Peyer's patch (tissue), 4 donors: ENCODE results near the gene NPM3. TPM values are rescaled to one million over a fixed set of nuclear protein-coding genes. Genes with fewer than 3 reads are reported as not detected.

ENCODE experiments used
- DNase-seq, 3 donors: peaks; one replicate each; pipeline ENCODE4 v3.0.0-alpha.2; 2017 to 2019
- H3K27ac ChIP-seq, 4 donors: fragments of 200-600 bp; sonication (generic); one replicate each; pipeline ENCODE4 v1.5.1; 2016 to 2019
- H3K27me3 ChIP-seq, 2 donors: fragments of 200-600 bp; sonication (generic); one replicate each; pipeline ENCODE4 v1.5.1; 2019
- H3K36me3 ChIP-seq, 3 donors: fragments of 200-600 bp; sonication (generic); one replicate each; pipeline ENCODE4 v1.5.1; 2016 to 2019
- H3K4me1 ChIP-seq, 4 donors: fragments of 200-600 bp; sonication (generic); one replicate each; pipeline ENCODE4 v1.5.1; 2016 to 2019
- H3K4me3 ChIP-seq, 4 donors: fragments of 200-600 bp; sonication (generic); 1 replicate in 3 of 4; 2 replicates in 1 of 4; pipeline ENCODE4 v1.5.1; 2016 to 2019; ENCODE audit warnings: mild to moderate bottlenecking in 1 of 4
- H3K9me3 ChIP-seq, 4 donors: fragments of 200-600 bp; sonication (generic); one replicate each; pipeline ENCODE4 v1.5.1; 2016 to 2019; ENCODE audit warnings: mild to moderate bottlenecking in 1 of 4
- CTCF ChIP-seq, 6 experiments: fragments of 450-650 bp in 4 of 6; fragments of 200-600 bp in 2 of 6; sonication (generic) in 1 of 6; IDR thresholded peaks; one replicate each; pipeline ENCODE4 v1.5.1; 2017 to 2019; ENCODE audit warnings: antibody characterized with exemption in 6 of 6, mild to moderate bottlenecking in 3 of 6, moderate library complexity in 1 of 6
- POLR2A ChIP-seq, 2 donors: fragments of 450-650 bp; IDR thresholded peaks; one replicate each; pipeline ENCODE4 v1.5.1; 2017; ENCODE audit warnings: antibody characterized with exemption in 2 of 2, mild to moderate bottlenecking in 2 of 2, moderate library complexity in 2 of 2
- total RNA-seq, 4 donors: library from RNA; depleted of rRNA; stranded (reverse); fragments of >200 nt; gene quantifications; one replicate each; pipeline ENCODE4 v1.1.0, GENCODE V29; 2016

The NPM3 gene
- total RNA-seq, 4 donors from 2014 or later = 7.7 to 25.6 (median 11.2) TPM

- peaks cover 0 to 4% of the 10 kb centered on the region in 2 donors for H3K27me3 ChIP-seq
- no peaks in the 10 kb centered on the region for H3K9me3 ChIP-seq
- peaks cover 3 to 38% (median 16%) of the 10 kb centered on the region in 4 donors for H3K4me1 ChIP-seq
- H3K36me3 ChIP-seq = peaks cover 0 to 22% (median 0%) of the 10 kb centered on the region in 3 donors
- no peak overlapping the region for H3K27ac ChIP-seq
- peak in 1 of 3 donors; percentile 42 for DNase-seq
- no peak for TF ChIP-seq POLR2A (IDR thresholded peaks at IDR 0.05)
- no peak for TF ChIP-seq CTCF (IDR thresholded peaks at IDR 0.05)
- peak overlapping the region; percentile 51 to 60 (median 58) for H3K4me3 ChIP-seq
These were observed 1.0 kb downstream of the NPM3 start for GRCh38 chr10:101781984-101782810.

GRCh38 chr10:101781655-101781983, 1.6 kb downstream of the NPM3 start:
- H3K4me3 ChIP-seq = no peak overlapping the region
- H3K27ac ChIP-seq = no peak overlapping the region
- peaks cover 0 to 10% of the 10 kb centered on the region in 2 donors for H3K27me3 ChIP-seq
- H3K9me3 ChIP-seq = no peaks in the 10 kb centered on the region
- H3K4me1 ChIP-seq = peaks cover 3 to 38% (median 16%) of the 10 kb centered on the region in 4 donors
- peak in 1 of 3 donors; percentile 43 for DNase-seq
- H3K36me3 ChIP-seq = peaks cover 0 to 16% (median 0%) of the 10 kb centered on the region in 3 donors
- TF ChIP-seq POLR2A (IDR thresholded peaks at IDR 0.05) = no peak
- TF ChIP-seq CTCF (IDR thresholded peaks at IDR 0.05) = no peak

DNA sequence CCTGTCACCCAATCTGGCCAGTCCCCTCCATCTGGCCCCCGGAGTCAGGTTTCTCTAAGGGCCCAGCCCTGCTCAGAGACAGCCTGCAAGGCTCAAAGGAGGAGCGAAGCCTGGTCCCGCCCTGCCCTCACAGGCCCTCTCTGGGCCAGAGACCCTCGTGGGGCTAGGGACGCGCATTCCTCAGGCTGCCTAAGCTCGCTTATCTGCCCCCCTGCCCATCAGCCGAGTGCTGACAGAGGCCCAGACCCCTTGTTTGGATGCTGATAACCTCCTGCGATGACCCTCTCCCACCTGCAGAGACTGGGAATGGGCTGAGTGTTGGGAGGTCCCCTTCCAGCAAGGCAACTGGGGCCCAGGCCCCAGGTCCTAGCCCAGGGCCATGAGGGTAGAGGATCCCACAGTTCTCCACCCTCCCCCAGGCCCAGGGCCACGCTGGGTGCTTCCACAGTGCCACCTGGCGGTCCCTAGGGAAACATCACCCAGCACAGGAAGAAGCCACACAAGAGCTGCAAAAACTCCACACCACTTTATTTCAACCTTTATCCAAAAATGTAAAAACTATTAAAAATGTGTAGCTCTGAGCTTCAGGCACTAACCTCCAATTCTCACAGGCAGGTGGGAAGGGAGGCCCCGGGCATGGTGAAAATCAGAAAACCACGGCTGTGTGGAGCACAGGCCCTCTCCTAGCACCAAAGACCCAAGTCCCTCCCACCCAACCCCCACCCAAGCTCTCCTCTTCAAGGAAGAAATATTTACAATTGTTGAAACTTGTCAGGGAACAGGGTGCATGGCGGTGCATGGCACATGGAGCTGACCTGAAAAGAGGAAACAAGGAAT, 2.2 kb downstream of the NPM3 start:
- H3K9me3 ChIP-seq = no peaks in the 10 kb centered on the region
- no peak overlapping the region for H3K4me3 ChIP-seq
- no peak overlapping the region for H3K27ac ChIP-seq
- H3K4me1 ChIP-seq = peaks cover 3 to 44% (median 19%) of the 10 kb centered on the region in 4 donors
- TF ChIP-seq CTCF (IDR thresholded peaks at IDR 0.05) = peak; percentile 63 to 94 (median 86)
- no peak for TF ChIP-seq POLR2A (IDR thresholded peaks at IDR 0.05)
- H3K27me3 ChIP-seq = peaks cover 0 to 16% of the 10 kb centered on the region in 2 donors
- H3K36me3 ChIP-seq = peaks cover 0 to 10% (median 0%) of the 10 kb centered on the region in 3 donors
- DNase-seq = peak; percentile 38 to 80 (median 78)

DNA sequence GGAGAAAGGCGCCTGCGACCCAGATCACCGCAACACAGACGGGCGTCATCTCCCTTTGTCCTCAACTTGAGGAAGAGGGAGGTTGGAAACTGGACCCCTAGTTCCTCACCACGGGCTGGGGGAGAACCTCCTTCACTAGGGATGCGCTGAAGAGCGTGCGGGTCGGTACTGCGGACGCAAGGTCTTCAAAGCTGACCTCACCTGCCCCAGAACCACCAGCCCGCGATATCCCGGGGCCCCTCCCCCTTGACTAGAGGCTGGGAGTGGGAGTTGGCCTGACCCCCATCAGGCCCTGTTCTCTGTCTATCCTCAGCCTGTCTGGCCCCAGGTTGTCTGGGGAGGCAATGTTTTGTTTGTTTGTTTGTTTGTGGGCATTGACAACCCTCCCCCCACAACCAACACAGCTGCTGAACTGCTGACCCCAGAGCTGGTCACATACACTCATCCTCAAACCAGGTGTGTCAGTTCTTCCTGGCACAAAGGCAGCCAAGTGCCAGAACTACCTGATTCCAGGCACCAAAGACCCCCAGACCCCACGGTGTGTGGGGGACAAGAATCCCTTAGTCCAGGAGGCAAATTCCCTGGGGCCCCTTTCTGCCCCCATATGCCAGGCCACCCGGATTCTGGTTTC, 2.9 kb downstream of the NPM3 start:
- Histone ChIP-seq H3K36me3 (peaks cover 0 to 4% (median 0%) of the 10 kb centered on the region in 3 donors), H3K4me1 (peaks cover 3 to 48% (median 24%) of the 10 kb centered on the region in 4 donors), H3K27ac (no peak overlapping the region), H3K9me3 (no peaks in the 10 kb centered on the region), H3K4me3 (peak overlapping the region; percentile 28 to 56 (median 51)), H3K27me3 (peaks cover 0 to 22% of the 10 kb centered on the region in 2 donors)
- peak in 1 of 3 donors; percentile 44 for DNase-seq
- TF ChIP-seq CTCF (IDR thresholded peaks at IDR 0.05) = no peak
- TF ChIP-seq POLR2A (IDR thresholded peaks at IDR 0.05) = no peak

GRCh38 chr10:101779544-101780186, 3.6 kb downstream of the NPM3 start:
- no peaks in the 10 kb centered on the region for H3K9me3 ChIP-seq
- H3K27ac ChIP-seq = no peak overlapping the region
- peaks cover 0 to 28% of the 10 kb centered on the region in 2 donors for H3K27me3 ChIP-seq
- TF ChIP-seq CTCF (IDR thresholded peaks at IDR 0.05) (peak; percentile 47 to 95 (median 74)), POLR2A (IDR thresholded peaks at IDR 0.05) (no peak)
- DNase-seq = peak; percentile 81 to 92 (median 90)
- peak overlapping the region; percentile 28 to 56 (median 51) for H3K4me3 ChIP-seq
- H3K36me3 ChIP-seq = no peaks in the 10 kb centered on the region
- H3K4me1 ChIP-seq = peaks cover 3 to 55% (median 30%) of the 10 kb centered on the region in 4 donors
